HG03521 (cell line): Measurements from ENCODE around the gene BNC1.
"Not testable (repeated sequence)": the region's sequence is repeated elsewhere in the genome, so short reads cannot be mapped to it uniquely, and the experiment has no call there.

Experiments
- ATAC-seq: cut with Tn5 transposase; IDR thresholded peaks from one replicate; pipeline ENCODE4 v1.9.1; 2021; ENCODE audit warnings: mild to moderate bottlenecking, moderate library complexity; ENCODE audit not compliant: unreplicated experiment

Gene BNC1

GRCh38 chr15:83248151-83249029 lies 36.1 kb downstream of the BNC1 start:
- no peak for ATAC-seq

GRCh38 chr15:83243634-83244033 lies 40.8 kb downstream of the BNC1 start:
- ATAC-seq = no peak

- no peak for ATAC-seq
These were observed 54.2 kb downstream of the BNC1 start for GRCh38 chr15:83230242-83230641.

DNA sequence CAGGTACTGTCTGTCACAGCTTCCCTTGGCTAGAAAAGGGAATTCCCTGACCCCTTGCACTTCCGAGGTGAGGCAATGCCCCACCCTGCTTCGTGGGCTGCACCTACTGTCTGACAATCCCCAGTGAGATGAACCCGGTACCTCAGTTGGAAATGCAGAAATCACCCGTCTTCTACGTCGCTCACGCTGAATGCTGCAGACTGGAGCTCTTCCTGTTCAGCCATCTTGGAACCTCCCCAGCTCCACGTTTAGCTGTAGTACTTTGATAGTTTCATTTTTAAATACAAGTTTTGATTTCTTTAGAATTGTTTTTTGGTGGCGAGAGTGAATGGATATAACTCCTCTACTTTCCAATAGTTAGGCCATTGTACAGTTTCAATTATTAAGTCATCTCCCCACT lies 59.0 kb downstream of the BNC1 start:
- no peak for ATAC-seq

GRCh38 chr15:83221781-83222180 lies 62.7 kb downstream of the BNC1 start:
- not testable (repeated sequence) for ATAC-seq

GRCh38 chr15:83219026-83219425 lies 65.4 kb downstream of the BNC1 start:
- no peak for ATAC-seq

- no peak for ATAC-seq
These were observed 69.2 kb downstream of the BNC1 start for GRCh38 chr15:83215306-83215705.

DNA sequence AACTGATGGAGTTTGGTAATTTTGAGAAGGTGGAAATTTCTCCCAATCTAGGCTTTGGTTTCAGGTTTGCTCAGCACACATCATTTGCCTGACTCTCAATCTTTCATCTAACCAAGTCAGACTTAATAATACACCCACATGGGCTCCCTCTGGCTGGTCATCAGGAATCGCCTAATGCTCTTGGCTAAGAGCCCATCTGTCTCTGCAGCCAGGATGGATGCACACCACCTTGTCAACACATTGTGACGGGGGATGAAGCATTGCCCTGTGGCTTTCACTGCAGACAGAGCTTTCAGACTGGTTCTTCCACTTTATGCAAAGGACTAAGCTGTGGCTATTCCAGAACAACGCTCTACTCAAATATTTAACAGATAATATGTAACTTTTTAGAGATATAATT lies 73.8 kb downstream of the BNC1 start:
- ATAC-seq = no peak

- ATAC-seq = no peak
These were observed 75.1 kb downstream of the BNC1 start for GRCh38 chr15:83209333-83209732.

DNA sequence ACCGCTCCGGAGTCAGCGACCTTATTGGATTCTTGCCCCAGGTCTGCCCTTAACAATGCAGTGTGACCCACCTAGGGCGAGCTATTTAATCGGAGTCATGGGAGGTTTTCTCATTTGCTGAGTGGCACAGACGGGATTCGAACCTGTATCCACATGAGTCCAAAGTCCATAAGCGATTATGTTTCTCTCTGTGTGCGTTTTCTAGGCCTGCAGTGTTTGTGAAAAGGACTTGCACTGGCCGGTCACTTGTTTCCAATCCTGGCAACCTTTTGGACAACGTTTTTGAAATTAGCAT lies 76.2 kb downstream of the BNC1 start:
- ATAC-seq = no peak

DNA sequence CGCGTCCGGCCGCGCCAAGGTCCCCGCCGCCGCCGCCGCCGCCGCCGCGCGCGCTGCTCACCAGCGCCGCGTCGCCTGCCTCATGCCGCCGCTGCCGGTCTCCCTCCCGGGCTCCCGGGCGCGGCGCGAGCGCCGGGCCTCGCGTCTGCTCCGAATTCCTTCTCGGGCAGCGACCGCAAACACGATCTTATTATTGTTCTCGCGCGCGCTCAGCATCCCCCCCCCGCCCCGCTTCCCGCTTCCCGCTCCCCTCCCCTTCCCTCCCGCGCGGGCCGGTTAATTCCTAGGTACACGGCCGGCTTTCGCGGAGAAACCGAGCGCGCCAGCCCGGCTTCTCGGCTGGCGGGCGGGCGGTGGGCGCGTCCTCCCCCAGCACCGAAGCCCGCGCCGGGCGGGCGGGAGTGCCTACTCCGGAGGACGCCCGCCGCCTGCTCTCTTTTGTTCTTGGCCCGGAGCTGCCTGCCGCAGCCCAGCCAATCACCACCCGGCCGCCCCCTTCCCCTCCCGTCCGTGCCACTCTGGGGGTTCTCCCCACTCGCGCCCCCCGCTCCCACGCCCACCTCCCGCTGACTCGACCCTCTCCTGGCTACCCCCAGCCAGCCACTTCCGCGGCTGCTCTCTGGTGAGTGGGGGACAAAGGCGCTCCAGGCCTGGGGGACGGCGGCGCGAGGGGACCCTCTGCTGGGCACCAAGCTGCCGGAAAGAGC lies 76.7 kb downstream of the BNC1 start, which contains the start of gene HDGFL3:
TSS of gene HDGFL3 (minus strand) at position 164 of the 707 bp plus-strand sequence. CDS start 409 bp downstream, outside the sequence.
- ATAC-seq = peak; percentile 42

DNA sequence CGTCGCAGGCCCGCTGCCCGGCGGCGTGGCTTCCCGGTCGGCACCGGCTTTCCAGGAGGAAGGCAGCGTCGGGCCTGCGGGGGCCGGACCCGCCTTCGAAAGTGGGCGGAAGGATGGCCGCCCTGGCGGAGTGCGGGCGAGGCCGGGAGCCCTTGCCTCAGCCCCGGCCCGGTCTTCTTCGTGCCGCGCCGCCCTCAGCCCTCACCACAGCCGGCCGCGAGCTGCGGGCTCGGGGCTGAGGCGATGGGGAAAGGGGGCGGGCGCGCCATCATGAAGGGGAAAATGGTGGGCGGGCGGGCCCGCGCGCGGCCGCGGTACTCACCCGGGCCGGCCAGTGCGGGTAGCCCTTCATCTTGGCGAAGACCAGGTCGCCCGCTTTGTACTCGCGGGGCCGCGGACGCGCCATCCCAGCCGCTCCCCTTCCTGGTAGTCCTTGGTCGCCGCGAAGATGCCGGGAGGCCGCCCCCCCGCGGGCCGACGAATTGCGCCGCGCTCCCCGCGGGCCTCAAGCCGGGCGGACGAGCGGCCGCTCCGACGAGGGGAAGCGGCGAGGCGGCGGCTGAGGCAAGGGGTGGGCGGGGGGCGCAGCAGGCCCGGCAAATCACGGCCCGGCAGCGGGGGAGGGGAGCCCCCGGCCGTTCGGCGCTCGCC lies 77.3 kb downstream of the BNC1 start:
- peak; percentile 24 for ATAC-seq

GRCh38 chr15:83206526-83207008 lies 77.9 kb downstream of the BNC1 start:
- no peak for ATAC-seq
